Brain microvascular endothelial cell (primary cell): ENCODE measurements around the gene SKAP1.

Experiments used
- DNase-seq: peaks from one replicate; pipeline ENCODE4 v3.0.0-alpha.2; 2020
- H3K27ac ChIP-seq: fragments of 250-450 bp; sonication (Bioruptor Pico); 2 replicates; pipeline ENCODE4 v1.5.1; 2020; ENCODE audit warnings: mild to moderate bottlenecking, moderate library complexity
- H3K27me3 ChIP-seq: fragments of 250-450 bp; sonication (Bioruptor Pico); replicated peaks from 2 replicates; pipeline ENCODE4 v1.5.1; 2020; ENCODE audit warnings: mild to moderate bottlenecking
- H3K36me3 ChIP-seq: fragments of 250-450 bp; sonication (Bioruptor Pico); replicated peaks from 2 replicates; pipeline ENCODE4 v1.5.1; 2020; ENCODE audit warnings: mild to moderate bottlenecking
- H3K4me3 ChIP-seq: 2 replicates; pipeline ENCODE4 v1.5.1; 2011; ENCODE audit warnings: low read depth, mild to moderate bottlenecking, control low read depth, low read length, moderate library complexity
- CTCF ChIP-seq: IDR thresholded peaks from 2 replicates; pipeline ENCODE4 v1.5.1; 2011; ENCODE audit warnings: low read depth, mild to moderate bottlenecking, moderate library complexity, low read length, control low read depth, inconsistent platforms; ENCODE audit errors: missing control alignments
- in situ Hi-C: cut with HindIII; loops from 2 replicates; pipeline ENCODE4 v1.10.0; 2017; ENCODE audit warnings: low sequenced_read_pairs, low pct_ligation_motif_present

SKAP1 gene

DNA sequence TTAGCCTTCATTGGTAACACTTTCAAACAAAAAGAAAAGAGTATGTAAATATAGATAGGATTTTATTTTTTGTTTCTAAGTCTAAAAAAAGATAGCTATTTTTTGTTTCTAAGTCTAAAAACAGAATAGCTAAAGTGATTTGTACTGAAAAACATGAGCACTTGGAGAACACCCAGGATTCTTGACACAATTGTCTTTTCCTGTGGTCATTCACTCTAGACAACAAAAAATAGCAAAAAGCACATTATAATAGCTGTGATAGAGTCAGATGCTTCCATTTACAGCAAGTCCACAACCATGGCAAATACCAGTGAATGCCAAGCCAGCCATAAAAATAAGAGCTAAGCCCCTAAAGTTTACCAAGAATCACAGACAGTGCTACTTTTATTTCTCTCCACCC, 36.7 kb downstream of the SKAP1 start:
- no peak for DNase-seq
- Histone ChIP-seq H3K27me3 (peaks cover 43% of the 10 kb centered on the region), H3K4me3 (no peak overlapping the region), H3K27ac (no peak overlapping the region), H3K36me3 (no peaks in the 10 kb centered on the region)
- no peak for TF ChIP-seq CTCF
- in situ Hi-C loops, result no loop called here

DNA sequence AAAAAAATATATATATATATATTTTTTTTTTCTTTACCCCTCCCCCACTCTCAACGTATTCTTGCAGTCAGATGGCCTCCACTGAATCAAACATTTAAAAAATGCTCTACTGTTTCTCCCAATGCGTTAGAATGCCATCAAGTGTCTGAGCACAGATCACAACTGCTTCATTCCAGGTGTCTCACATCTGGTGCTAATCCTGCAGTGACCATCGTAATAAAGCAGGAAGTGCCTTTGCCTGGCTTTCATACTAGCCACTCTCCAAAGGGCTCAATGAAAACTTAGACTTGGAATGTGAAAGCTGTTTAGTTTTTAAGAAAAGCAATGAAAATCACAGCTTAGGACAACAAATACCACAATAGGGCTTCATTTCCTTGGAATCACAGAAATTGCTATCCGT, 37.2 kb downstream of the SKAP1 start:
- no peak for TF ChIP-seq CTCF
- H3K36me3 ChIP-seq, result no peaks in the 10 kb centered on the region
- H3K27me3 ChIP-seq, result peaks cover 47% of the 10 kb centered on the region
- no peak for DNase-seq
- H3K4me3 ChIP-seq, result no peak overlapping the region
- in situ Hi-C loops, result no loop called here
- H3K27ac ChIP-seq, result no peak overlapping the region

GRCh38 chr17:48391444-48391843, 38.6 kb downstream of the SKAP1 start:
- Histone ChIP-seq H3K4me3 (no peak overlapping the region), H3K27me3 (peaks cover 58% of the 10 kb centered on the region), H3K27ac (no peak overlapping the region), H3K36me3 (no peaks in the 10 kb centered on the region)
- TF ChIP-seq CTCF, result no peak
- DNase-seq, result no peak
- in situ Hi-C loops, result no loop called here

GRCh38 chr17:48389903-48390302, 40.1 kb downstream of the SKAP1 start:
- Histone ChIP-seq H3K36me3 (no peaks in the 10 kb centered on the region), H3K27ac (no peak overlapping the region), H3K4me3 (no peak overlapping the region), H3K27me3 (peaks cover 51% of the 10 kb centered on the region)
- no peak for TF ChIP-seq CTCF
- DNase-seq, result no peak
- in situ Hi-C loops, result no loop called here

DNA sequence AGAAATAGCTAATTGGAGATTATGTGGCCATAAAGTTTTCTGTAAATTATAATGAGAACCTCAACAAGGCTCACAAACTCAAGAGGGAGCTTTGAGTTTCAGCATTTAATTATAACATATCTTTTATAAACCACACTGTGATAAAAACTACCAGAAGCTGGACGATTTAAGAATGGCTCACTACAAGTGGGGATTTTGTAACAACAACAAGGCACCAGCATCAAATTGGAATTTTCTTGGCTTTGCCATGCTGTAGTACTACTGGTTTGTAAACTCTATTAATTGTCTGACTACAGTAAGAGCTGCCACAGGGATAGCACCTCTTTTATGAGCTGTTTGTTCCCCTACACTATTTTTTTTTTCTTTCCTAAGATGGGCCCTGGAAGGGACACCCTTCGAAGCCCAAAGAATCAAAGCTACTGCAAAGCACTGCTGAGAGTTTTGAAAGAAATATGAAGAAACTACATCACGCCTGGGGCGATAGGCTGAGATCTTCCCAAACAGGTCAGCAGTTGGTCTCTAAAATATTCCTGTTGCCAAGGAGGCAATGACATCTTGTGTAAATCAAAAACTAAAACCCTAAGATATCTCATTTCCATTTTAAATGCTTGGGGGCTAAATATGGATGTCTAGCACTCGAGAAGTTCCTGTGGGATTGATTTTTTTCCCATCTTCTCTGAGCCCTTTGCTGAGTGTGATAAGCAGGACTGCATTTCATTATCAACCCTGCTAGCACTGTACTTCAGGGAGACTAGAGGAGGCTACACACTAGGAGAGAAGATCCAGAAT, 40.9 kb downstream of the SKAP1 start:
- no peak for TF ChIP-seq CTCF
- Histone ChIP-seq H3K27me3 (peaks cover 53% of the 10 kb centered on the region), H3K36me3 (no peaks in the 10 kb centered on the region), H3K27ac (no peak overlapping the region), H3K4me3 (no peak overlapping the region)
- in situ Hi-C loops, result no loop called here
- DNase-seq, result no peak

- no peak for DNase-seq
- no peak overlapping the region for H3K4me3 ChIP-seq
- no peaks in the 10 kb centered on the region for H3K36me3 ChIP-seq
- no peak for TF ChIP-seq CTCF
- in situ Hi-C loops, result no loop called here
- no peak overlapping the region for H3K27ac ChIP-seq
- peaks cover 58% of the 10 kb centered on the region for H3K27me3 ChIP-seq
These were observed 43.2 kb downstream of the SKAP1 start for GRCh38 chr17:48386826-48387225.
